Activated naive CD4-positive, alpha-beta T cell (primary cell): ENCODE measurements around the gene ANKRD26.
A peak's percentile ranks its signal among the peaks of the same experiment; 100 is the strongest.
"Not testable (repeated sequence)": the region's sequence is repeated elsewhere in the genome, so short reads cannot be mapped to it uniquely, and the experiment has no call there.

ENCODE experiments used
- DNase-seq, 4 experiments: peaks; one replicate each; lab custom pipeline; 2025; lab: John Stamatoyannopoulos, UW

The ANKRD26 gene

GRCh38 chr10:27099916-27100812 is at the start of gene ANKRD26:
ANKRD26 (minus strand) TSS chr10:27100494; CDS start chr10:27100326, 168 bp downstream.
- peak; percentile 84 to 94 (median 92) for DNase-seq

- DNase-seq: no peak
Observed at GRCh38 chr10:27147701-27148100, 47.4 kb upstream of the ANKRD26 start.

- DNase-seq: no peak
Observed at GRCh38 chr10:27145937-27146336, 45.6 kb upstream of the ANKRD26 start.

DNA sequence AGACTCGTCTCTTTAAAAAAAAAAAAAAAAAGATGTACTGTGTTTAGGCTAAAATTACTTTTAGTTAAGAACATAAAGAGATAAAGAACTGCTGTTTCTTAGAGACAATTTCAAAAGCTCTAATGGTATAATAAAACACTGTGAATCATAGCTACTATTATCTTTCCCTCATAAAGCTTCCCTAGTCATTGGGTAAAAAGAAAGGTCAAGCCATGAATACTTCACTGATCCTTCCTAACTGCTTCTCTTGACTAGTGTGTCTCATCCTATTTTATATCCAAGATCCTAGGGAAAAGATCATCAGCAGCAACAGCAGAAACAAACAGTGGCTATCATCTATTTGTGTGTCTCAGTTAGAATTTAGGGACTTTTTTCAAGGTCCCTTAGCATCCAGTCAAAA is 43.4 kb upstream of the ANKRD26 start:
- no peak for DNase-seq

- DNase-seq: no peak
Observed at GRCh38 chr10:27138277-27138676, 38.0 kb upstream of the ANKRD26 start.

DNA sequence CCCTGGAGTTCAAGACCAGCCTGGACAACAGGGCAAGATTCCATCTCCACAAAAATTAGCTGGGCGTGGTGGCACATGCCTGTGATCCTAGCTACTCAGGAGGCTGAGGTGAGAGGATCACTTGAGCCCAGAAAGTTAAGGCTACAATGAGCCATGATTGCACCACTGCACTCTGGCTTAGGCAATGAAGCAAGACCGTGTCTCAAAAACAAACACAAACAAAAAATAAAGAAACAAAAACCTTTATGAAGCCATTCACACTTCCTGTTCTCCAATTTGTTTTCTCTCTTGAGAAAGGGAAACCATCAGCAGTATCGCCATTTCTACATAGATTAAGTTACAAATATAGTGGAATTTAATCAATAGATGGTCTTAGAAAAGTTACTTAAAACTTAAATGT is 34.1 kb upstream of the ANKRD26 start:
- DNase-seq: no peak

- DNase-seq: no peak
Observed at GRCh38 chr10:27108165-27108564, 7.9 kb upstream of the ANKRD26 start.

GRCh38 chr10:27104919-27105318 is 4.6 kb upstream of the ANKRD26 start:
- DNase-seq: no peak

GRCh38 chr10:27100813-27101347 is 586 bp upstream of the ANKRD26 start:
- no peak for DNase-seq

GRCh38 chr10:27099448-27099847 is 846 bp downstream of the ANKRD26 start:
- no peak for DNase-seq

DNA sequence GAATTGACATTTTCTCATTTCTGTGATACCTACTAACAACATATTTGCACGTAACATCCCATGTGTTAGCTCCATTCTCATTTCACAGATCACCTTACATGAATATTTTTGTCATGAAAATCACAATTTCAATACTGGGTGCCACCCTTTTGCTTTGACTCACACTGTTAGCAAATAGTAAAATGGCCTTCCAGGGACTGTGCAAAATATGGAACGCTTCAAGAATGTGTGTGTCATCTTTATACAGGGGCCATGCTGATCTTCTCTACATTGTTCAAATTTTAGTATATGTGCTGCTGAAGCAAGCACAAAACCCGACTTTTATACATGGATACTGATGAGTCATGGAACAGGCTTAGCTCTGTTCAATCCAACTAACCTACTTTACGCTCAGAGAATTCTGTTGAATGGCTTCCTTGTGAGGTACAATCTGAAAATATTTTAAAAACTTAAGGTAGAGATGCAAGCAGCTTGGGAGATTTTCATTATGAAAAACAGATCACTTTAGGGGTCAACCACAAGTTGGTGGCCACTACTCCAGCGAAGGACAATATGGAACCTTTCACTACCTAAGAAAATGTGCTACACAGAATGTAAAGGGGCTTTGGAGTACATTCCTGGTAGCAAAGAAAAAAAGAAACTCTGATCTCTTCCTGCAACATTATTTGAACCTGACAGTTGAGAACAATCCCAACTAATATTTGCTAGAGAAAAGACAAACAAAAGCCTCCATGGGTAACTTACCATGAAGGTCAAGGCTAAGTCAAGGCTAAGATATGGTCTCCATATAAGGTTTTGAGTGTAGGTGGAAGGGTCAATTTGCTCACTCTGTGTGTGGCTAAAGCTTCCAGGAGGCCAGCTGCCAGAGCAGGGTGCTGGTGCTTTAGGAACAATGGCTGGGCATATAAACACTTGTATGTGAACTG is 11.9 kb downstream of the ANKRD26 start:
- DNase-seq: no peak

DNA sequence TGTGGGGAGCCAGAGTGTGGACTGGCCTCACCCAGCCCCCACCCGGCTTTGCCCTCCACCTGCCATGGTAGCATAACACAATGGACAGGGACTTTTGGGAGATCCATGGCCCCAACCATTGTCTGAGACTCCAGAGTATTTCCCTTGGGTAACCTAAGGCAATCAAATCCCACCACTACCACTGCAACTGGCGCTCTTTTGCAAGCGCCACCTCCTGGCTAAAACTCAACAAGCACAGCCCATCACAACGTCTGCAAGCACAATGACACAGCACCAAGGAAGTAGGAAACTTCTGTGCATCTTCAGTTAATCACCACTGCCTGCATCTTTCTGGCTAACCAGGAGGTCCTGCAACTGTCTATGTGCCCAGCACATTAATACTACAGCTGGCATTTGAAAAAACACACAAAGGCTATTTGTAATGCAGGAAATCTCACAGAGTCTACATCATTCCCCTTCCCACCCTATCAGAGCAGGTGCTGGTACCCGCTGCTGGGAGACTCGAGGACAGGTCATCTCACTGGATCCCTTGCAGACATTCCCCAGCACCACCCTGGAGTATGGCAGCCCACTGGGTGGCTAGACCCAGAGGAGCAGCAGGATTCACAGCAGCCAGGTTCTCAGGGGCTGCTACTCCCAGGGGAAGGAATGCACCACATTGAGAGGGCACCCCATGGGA is 27.7 kb downstream of the ANKRD26 start:
- no peak for DNase-seq

- DNase-seq: no peak
Observed at GRCh38 chr10:27068217-27068891, 31.9 kb downstream of the ANKRD26 start.

DNA sequence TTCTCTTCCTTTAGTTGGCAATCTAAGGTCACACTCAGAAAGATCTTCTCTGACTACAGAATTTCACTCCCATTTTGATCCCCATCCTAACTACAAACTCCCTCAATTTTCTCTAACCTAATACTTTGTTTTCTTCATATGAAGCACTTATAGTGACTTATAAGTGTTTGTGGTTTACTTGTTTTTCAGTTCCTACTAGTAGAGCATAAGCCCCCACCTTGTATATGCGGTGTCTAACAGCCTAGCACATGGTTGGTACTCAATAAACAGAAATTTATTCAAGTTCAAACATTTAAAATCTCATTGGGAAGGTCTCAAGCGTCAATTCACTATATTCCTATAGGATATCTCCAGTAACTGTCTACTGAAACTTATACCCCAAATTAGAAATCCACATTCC is 35.2 kb downstream of the ANKRD26 start:
- DNase-seq: no peak

GRCh38 chr10:27052656-27053055 is 47.6 kb downstream of the ANKRD26 start:
- DNase-seq: no peak

DNA sequence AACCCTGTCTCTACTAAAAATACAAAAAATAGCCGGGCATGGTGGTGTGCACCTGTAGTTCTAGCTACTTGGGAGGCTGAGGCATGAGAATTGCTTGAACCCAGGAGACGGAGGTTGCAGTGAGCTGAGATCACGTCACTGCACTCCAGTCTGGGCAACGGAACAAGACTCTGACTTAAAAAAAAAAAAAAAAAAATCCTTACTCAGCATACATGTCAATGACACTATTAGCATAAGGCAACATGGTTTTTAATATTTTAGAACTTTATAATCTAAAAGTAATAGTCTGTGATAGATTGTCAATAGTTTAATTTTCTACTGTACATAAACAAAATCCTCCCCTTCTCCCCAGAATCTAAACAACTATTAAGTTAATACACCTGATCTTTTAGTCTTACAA is 55.0 kb downstream of the ANKRD26 start:
- DNase-seq: not testable (repeated sequence)

DNA sequence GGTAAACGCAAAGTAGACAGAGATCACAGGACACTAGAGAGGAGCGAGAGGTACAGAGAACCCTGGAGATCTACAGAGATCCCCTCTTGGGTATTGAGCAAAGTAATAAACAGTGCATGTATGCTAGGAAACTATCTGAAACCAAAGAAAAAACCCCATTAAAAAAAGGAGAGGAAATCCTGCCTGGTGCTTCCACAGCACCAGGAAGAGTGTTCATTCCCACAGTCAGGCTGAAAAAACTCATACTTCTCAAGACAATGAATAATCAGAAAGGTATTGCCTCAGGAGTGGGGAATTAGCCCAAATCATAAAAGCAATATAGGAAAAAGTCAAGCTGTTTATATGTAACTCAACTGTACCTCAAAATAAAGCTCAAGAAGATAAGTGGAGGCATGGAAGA is 59.1 kb downstream of the ANKRD26 start:
- no peak for DNase-seq

GRCh38 chr10:27038168-27038567 is 62.1 kb downstream of the ANKRD26 start:
- DNase-seq: no peak

- no peak for DNase-seq
Observed at GRCh38 chr10:27035163-27035562, 65.1 kb downstream of the ANKRD26 start.

- DNase-seq: no peak
Observed at GRCh38 chr10:27030060-27030459, 70.2 kb downstream of the ANKRD26 start.

DNA sequence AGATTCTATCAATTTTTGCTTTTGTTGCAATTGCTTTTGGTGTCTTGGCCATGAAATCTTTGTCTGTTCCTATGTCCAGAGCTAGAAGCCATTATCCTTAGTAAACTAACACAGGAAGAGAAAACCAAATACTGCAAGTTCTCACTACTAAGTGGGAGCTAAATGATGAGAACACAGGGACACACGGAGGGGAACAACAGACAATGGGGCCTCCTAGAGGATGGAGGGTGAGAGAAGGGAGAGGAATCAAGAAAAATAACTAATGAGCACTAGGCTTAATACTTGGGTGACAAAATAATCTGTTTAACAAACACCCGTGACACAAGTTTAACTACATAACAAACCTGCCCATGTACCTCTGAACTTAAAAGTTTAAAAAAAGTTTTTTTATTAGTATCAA is 78.2 kb downstream of the ANKRD26 start:
- no peak for DNase-seq
